ENCODE measurements around the gene PTPN1.

Gene PTPN1

DNA sequence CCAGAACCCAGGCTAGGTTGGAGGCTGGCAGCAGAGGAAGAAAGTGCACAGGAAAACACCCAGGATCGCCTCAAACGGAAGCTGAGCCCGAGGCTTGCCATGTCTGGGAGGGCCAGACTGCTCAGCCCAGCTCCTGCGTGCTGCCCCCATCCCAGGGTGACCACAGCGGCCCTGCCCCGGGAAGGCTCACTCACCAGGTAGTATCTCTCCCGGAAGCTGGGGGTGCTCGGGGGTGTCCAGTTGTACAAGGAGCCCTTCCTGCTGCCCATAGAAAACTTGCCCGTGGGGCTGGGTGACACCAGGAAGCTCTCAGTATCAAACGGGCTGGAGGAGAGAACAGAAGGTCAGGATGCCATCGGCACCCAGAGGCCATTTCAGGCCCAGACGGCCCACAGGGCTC, 94.3 kb downstream of the PTPN1 start:
- H3K27ac ChIP-seq (ENCODE audit: low read depth, low read length, poor library complexity, severe bottlenecking) = no peak overlapping the region
- no peak for TF ChIP-seq EZH2 (IDR thresholded peaks at IDR 0.05; ENCODE audit: borderline replicate concordance, low read length)
- TF ChIP-seq, protein P1, sequence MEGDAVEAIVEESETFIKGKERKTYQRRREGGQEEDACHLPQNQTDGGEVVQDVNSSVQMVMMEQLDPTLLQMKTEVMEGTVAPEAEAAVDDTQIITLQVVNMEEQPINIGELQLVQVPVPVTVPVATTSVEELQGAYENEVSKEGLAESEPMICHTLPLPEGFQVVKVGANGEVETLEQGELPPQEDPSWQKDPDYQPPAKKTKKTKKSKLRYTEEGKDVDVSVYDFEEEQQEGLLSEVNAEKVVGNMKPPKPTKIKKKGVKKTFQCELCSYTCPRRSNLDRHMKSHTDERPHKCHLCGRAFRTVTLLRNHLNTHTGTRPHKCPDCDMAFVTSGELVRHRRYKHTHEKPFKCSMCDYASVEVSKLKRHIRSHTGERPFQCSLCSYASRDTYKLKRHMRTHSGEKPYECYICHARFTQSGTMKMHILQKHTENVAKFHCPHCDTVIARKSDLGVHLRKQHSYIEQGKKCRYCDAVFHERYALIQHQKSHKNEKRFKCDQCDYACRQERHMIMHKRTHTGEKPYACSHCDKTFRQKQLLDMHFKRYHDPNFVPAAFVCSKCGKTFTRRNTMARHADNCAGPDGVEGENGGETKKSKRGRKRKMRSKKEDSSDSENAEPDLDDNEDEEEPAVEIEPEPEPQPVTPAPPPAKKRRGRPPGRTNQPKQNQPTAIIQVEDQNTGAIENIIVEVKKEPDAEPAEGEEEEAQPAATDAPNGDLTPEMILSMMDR (IDR thresholded peaks at IDR 0.05; ENCODE audit: low read length) = no peak

DNA sequence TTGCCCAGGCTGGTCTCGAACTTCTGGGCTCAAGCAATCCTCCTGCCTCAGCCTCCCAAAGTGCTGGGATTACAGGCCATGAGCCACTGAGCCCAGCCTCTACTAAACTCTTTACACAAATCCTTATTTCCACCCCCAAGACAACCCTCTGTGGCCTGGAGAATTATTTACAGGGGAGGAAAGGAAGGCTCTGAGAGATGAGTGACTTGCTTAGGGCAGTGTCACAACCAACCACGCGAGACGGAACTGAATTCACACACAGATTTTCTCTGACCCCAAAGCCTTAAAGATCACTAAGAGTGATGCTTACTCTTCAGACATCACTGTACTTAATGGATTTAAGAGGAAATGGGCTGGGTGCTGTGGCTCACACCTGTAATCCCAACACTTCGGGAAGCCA, 95.0 kb downstream of the PTPN1 start:
- Histone ChIP-seq H3K4me3 (ENCODE audit: low read depth, low read length, poor library complexity, severe bottlenecking) (no peak overlapping the region), H3K9me2 (ENCODE audit: low read depth, low read length) (no peaks in the 10 kb centered on the region), H3K4me2 (ENCODE audit: low read length) (no peak overlapping the region), H2AFZ (ENCODE audit: low read length) (no peak overlapping the region), H3K9me3 (ENCODE audit: low read length) (no peaks in the 10 kb centered on the region), H3K27me3 (ENCODE audit: insufficient read depth, low read length) (0 out of 2 replicates have a peak, but pooled peaks cover 4% of the 10 kb centered on the region), H3K79me2 (ENCODE audit: insufficient read depth, low read length) (no peaks in the 10 kb centered on the region), H3K27ac (ENCODE audit: low read depth, low read length, poor library complexity, severe bottlenecking) (no peak overlapping the region), H3K36me3 (ENCODE audit: insufficient read depth, low read length) (no peaks in the 10 kb centered on the region), H3F3A (ENCODE audit: insufficient read depth, low read length) (no peaks in the 10 kb centered on the region), H4K20me1 (ENCODE audit: insufficient read depth, low read length) (no peaks in the 10 kb centered on the region), H3K4me1 (ENCODE audit: insufficient read depth, low read length, severe bottlenecking) (no peaks in the 10 kb centered on the region), H3K9ac (ENCODE audit: low read length) (no peak overlapping the region)
- TF ChIP-seq, protein P1 (IDR thresholded peaks at IDR 0.05; ENCODE audit: low read length) = no peak
- no peak for TF ChIP-seq EZH2 (IDR thresholded peaks at IDR 0.05; ENCODE audit: borderline replicate concordance, low read length)

More for the DNA sequence above, 94.3 kb downstream of the PTPN1 start:
- no peaks in the 10 kb centered on the region for H3K4me1 ChIP-seq (ENCODE audit: insufficient read depth, low read length, severe bottlenecking)
- H3K9me3 ChIP-seq (ENCODE audit: low read length) = no peaks in the 10 kb centered on the region
- H2AFZ ChIP-seq (ENCODE audit: low read length) = no peak overlapping the region
- no peaks in the 10 kb centered on the region for H3F3A ChIP-seq (ENCODE audit: insufficient read depth, low read length)
- no peak overlapping the region for H3K4me2 ChIP-seq (ENCODE audit: low read length)
- no peaks in the 10 kb centered on the region for H4K20me1 ChIP-seq (ENCODE audit: insufficient read depth, low read length)
- no peaks in the 10 kb centered on the region for H3K9me2 ChIP-seq (ENCODE audit: low read depth, low read length)
- no peak overlapping the region for H3K9ac ChIP-seq (ENCODE audit: low read length)
- 0 out of 2 replicates have a peak, but pooled peaks cover 4% of the 10 kb centered on the region for H3K27me3 ChIP-seq (ENCODE audit: insufficient read depth, low read length)
- no peaks in the 10 kb centered on the region for H3K79me2 ChIP-seq (ENCODE audit: insufficient read depth, low read length)
- no peaks in the 10 kb centered on the region for H3K36me3 ChIP-seq (ENCODE audit: insufficient read depth, low read length)
- H3K4me3 ChIP-seq (ENCODE audit: low read depth, low read length, poor library complexity, severe bottlenecking) = no peak overlapping the region

- Histone ChIP-seq H3K4me2 (ENCODE audit: low read length) (no peak overlapping the region), H3F3A (ENCODE audit: insufficient read depth, low read length) (no peaks in the 10 kb centered on the region), H2AFZ (ENCODE audit: low read length) (no peak overlapping the region), H3K9ac (ENCODE audit: low read length) (no peak overlapping the region), H3K9me2 (ENCODE audit: low read depth, low read length) (no peaks in the 10 kb centered on the region), H3K4me1 (ENCODE audit: insufficient read depth, low read length, severe bottlenecking) (no peaks in the 10 kb centered on the region), H3K79me2 (ENCODE audit: insufficient read depth, low read length) (no peaks in the 10 kb centered on the region), H3K27ac (ENCODE audit: low read depth, low read length, poor library complexity, severe bottlenecking) (no peak overlapping the region), H3K27me3 (ENCODE audit: insufficient read depth, low read length) (0 out of 2 replicates have a peak, but pooled peaks cover 4% of the 10 kb centered on the region), H3K9me3 (ENCODE audit: low read length) (no peaks in the 10 kb centered on the region), H3K4me3 (ENCODE audit: low read depth, low read length, poor library complexity, severe bottlenecking) (no peak overlapping the region), H3K36me3 (ENCODE audit: insufficient read depth, low read length) (no peaks in the 10 kb centered on the region), H4K20me1 (ENCODE audit: insufficient read depth, low read length) (no peaks in the 10 kb centered on the region)
- TF ChIP-seq EZH2 (IDR thresholded peaks at IDR 0.05; ENCODE audit: borderline replicate concordance, low read length) = no peak
- TF ChIP-seq, protein P1 (IDR thresholded peaks at IDR 0.05; ENCODE audit: low read length) = no peak
Measured at GRCh38 chr20:50607436-50607835, 97.3 kb downstream of the PTPN1 start.
